ENCODE results near the gene CCDC88B. TPM values are rescaled to one million over a fixed set of nuclear protein-coding genes. Genes with fewer than 3 reads are reported as not detected.
A peak's percentile ranks its signal among the peaks of the same experiment; 100 is the strongest.

The CCDC88B gene
- total and polyA plus RNA-seq, 10 of the 15 experiments (the other 5 are each of a cell fraction or from before 2014, with no cell fraction given) = 0.24 to 66.0 (median 19.2) TPM

DNA sequence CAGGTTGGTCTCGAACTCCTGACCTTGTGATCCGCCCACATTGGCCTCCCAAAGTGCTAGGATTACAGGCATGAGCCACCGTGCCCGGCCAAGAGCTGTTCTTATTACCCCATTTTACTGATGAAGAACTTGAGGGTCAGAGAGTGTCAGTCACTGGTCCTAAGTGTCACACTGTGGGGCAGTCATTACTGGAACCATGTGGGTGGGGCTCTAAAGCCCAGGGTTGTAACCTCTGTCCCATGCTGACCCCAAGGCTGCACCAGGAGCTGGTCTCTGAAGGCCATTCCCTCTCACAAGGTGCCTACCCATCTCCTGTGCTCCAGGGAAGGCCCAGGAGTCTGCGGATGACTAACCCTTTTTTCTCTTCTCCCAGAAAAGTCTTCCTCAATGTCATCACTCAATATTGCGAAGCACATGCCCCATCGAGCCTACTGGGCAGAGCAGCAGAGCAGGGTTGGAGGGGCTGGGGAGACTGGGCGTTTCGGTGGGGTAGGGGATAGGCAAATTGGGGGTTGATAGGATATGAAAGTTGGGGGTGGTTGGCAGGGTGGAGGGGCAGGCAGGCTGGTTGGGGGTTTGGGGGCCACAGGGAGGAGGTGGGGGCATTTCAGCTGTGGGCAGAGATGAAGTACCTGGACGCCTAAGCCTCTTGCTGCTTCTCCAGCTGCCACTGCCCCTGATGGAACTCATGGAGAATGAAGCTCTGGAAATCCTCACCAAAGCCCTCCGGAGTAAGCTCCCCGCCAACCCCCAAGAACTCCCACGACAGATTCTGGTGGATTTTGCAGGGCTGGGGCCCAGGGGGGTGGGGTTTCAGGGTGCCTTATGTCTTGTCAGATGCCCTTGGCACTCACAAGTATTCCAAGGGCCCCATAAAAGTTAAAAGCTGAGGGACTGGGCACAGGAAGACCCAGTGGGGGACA lies 36.6 kb upstream of the CCDC88B start:
- Histone ChIP-seq H3K36me3 (ENCODE audit: control insufficient read depth in 2 of 2, insufficient read depth in 2 of 2, low read length in 1 of 2) (peaks cover 0 to 3% of the 10 kb centered on the region in 2 experiments; a peak in 2 of 4 replicates), H3K4me2 (ENCODE audit: control insufficient read depth, insufficient read depth) (peak overlapping the region; percentile 46), H3K4me3 (peak overlapping the region; percentile 72), H4K20me1 (ENCODE audit: control insufficient read depth, insufficient read depth) (no peaks in the 10 kb centered on the region), H3K27ac (ENCODE audit: control insufficient read depth, insufficient read depth) (peak overlapping the region; percentile 90; the same call in 1 of the 2 replicates), H3K9ac (ENCODE audit: control insufficient read depth, insufficient read depth, low read length) (peak overlapping the region; percentile 81; the same call in 1 of the 2 replicates), H2AFZ (ENCODE audit: control insufficient read depth, low read depth, low read length) (no peak overlapping the region), H3K79me2 (ENCODE audit: control insufficient read depth, insufficient read depth, low read length) (peaks cover 22% of the 10 kb centered on the region), H3K4me1 (ENCODE audit: control insufficient read depth, insufficient read depth, low read length) (peaks cover 27% of the 10 kb centered on the region), H3K9me3 (replicated peaks; ENCODE audit: control insufficient read depth, insufficient read depth, low read length) (no peaks in the 10 kb centered on the region), H3K27me3 (replicated peaks in 1 of 2; ENCODE audit: control insufficient read depth in 2 of 2, insufficient read depth in 2 of 2, low read length in 1 of 2) (peaks cover 5 to 17% of the 10 kb centered on the region in 2 experiments; a peak in 3 of 4 replicates)
- ATAC-seq (no peak), DNase-seq (ENCODE audit: low read depth, low spot score) (no peak), FAIRE-seq (no peak)
- in situ Hi-C loops (cut with MboI) (loop anchor here (5.0 kb wide), 1 partner anchor 101 kb away; no protein-coding TSS in a partner anchor), intact Hi-C loops (cut with micrococcal nuclease; ENCODE audit: unreplicated experiment) (loop anchor here (1.0 to 5.0 kb wide), 3 partner anchors 63 to 631 kb away; partner anchors contain the start of genes ATL3 and FKBP2)
- ChIA-PET CTCF (interaction anchor here (0.7 to 5.8 kb wide), 23 partner anchors 11 to 369 kb away, joined by 3 to 238 read pairs (median 7); partner anchors contain the start of genes BAD, CCDC88B, FERMT3 and GPR137), POLR2A (interaction anchor here (0.6 to 5.8 kb wide), 15 partner anchors 14 to 319 kb away, joined by 3 to 70 read pairs (median 6); partner anchors contain the start of genes BAD, FERMT3, FKBP2 and NUDT22), RAD21 (ENCODE audit: unreplicated experiment) (interaction anchor here (0.9 to 5.8 kb wide), 14 partner anchors 14 to 97 kb away, joined by 3 to 125 read pairs (median 6); partner anchors contain the start of genes FERMT3, FKBP2, GPR137 and NUDT22), SMC1A (ENCODE audit: uncharacterized antibody, unreplicated experiment) (interaction anchor here (0.7 to 5.7 kb wide), 10 partner anchors 14 to 151 kb away, joined by 3 to 98 read pairs (median 6); partner anchors contain the start of genes FERMT3, PRDX5 and TRMT112)
- no TSS peak for BruUV-seq (replicated peaks)
- 62% methylated on average over 13 of the region's 13 CpGs for WGBS (ENCODE audit: insufficient coverage, insufficient replicate concordance, low lambda C conversion rate, missing lambda C conversion rate)
- TF ChIP-seq BHLHE40 (IDR thresholded peaks at IDR 0.05; ENCODE audit: borderline replicate concordance in 1 of 2, low read depth in 2 of 2, low read length in 1 of 2) = no peak

DNA sequence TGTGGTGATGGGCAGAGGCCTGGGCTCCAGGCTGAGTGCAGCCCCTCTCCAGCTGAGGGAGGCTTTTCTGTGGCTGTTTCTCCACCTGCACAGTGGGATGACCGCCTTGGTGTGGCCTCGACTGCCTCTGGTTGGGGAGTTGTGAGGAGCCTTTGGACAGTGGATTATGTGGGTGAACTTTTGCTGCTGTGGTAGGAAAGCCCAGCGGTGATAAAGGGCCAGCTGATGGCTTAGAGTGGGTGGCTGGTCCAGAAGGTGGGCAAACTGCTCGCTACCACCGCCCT lies 36.0 kb upstream of the CCDC88B start:
- Histone ChIP-seq H3K27ac (ENCODE audit: control insufficient read depth, insufficient read depth) (peak overlapping the region; percentile 90), H3K4me3 (peak overlapping the region; percentile 72), H4K20me1 (ENCODE audit: control insufficient read depth, insufficient read depth) (no peaks in the 10 kb centered on the region), H3K79me2 (ENCODE audit: control insufficient read depth, insufficient read depth, low read length) (peaks cover 22% of the 10 kb centered on the region), H3K9me3 (replicated peaks; ENCODE audit: control insufficient read depth, insufficient read depth, low read length) (no peaks in the 10 kb centered on the region), H2AFZ (ENCODE audit: control insufficient read depth, low read depth, low read length) (no peak overlapping the region), H3K27me3 (replicated peaks in 1 of 2; ENCODE audit: control insufficient read depth in 2 of 2, insufficient read depth in 2 of 2, low read length in 1 of 2) (peaks cover 5 to 17% of the 10 kb centered on the region in 2 experiments; a peak in 3 of 4 replicates), H3K4me1 (ENCODE audit: control insufficient read depth, insufficient read depth, low read length) (peaks cover 27% of the 10 kb centered on the region), H3K4me2 (ENCODE audit: control insufficient read depth, insufficient read depth) (peak overlapping the region; percentile 46), H3K36me3 (ENCODE audit: control insufficient read depth in 2 of 2, insufficient read depth in 2 of 2, low read length in 1 of 2) (peaks cover 0 to 3% of the 10 kb centered on the region in 2 experiments; a peak in 2 of 4 replicates), H3K9ac (ENCODE audit: control insufficient read depth, insufficient read depth, low read length) (peak overlapping the region; percentile 81; the same call in 1 of the 2 replicates)
- POLR2A ChIA-PET = interaction anchor here (0.6 to 5.8 kb wide), 17 partner anchors 13 to 319 kb away, joined by 3 to 70 read pairs (median 6); partner anchors contain the start of genes BAD, FERMT3, FKBP2 and NUDT22
- TF ChIP-seq ESRRA (IDR thresholded peaks at IDR 0.05; ENCODE audit: low read length) = no peak
- no peak for TF ChIP-seq RCOR1 (conservative IDR thresholded peaks at IDR 0.05; ENCODE audit: low read depth, low read length)
- TF ChIP-seq EGR1 (IDR thresholded peaks at IDR 0.05; ENCODE audit: borderline replicate concordance in 1 of 2, low read depth in 2 of 2, low read length in 2 of 2) = 0 out of 3 replicates have a peak, but pooled peaks of 1 of the 2 experiments have one; percentile 13
- TF ChIP-seq, protein P1, sequence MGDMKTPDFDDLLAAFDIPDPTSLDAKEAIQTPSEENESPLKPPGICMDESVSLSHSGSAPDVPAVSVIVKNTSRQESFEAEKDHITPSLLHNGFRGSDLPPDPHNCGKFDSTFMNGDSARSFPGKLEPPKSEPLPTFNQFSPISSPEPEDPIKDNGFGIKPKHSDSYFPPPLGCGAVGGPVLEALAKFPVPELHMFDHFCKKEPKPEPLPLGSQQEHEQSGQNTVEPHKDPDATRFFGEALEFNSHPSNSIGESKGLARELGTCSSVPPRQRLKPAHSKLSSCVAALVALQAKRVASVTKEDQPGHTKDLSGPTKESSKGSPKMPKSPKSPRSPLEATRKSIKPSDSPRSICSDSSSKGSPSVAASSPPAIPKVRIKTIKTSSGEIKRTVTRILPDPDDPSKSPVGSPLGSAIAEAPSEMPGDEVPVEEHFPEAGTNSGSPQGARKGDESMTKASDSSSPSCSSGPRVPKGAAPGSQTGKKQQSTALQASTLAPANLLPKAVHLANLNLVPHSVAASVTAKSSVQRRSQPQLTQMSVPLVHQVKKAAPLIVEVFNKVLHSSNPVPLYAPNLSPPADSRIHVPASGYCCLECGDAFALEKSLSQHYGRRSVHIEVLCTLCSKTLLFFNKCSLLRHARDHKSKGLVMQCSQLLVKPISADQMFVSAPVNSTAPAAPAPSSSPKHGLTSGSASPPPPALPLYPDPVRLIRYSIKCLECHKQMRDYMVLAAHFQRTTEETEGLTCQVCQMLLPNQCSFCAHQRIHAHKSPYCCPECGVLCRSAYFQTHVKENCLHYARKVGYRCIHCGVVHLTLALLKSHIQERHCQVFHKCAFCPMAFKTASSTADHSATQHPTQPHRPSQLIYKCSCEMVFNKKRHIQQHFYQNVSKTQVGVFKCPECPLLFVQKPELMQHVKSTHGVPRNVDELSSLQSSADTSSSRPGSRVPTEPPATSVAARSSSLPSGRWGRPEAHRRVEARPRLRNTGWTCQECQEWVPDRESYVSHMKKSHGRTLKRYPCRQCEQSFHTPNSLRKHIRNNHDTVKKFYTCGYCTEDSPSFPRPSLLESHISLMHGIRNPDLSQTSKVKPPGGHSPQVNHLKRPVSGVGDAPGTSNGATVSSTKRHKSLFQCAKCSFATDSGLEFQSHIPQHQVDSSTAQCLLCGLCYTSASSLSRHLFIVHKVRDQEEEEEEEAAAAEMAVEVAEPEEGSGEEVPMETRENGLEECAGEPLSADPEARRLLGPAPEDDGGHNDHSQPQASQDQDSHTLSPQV (IDR thresholded peaks at IDR 0.05) = no peak
- TF ChIP-seq EP300 (IDR thresholded peaks at IDR 0.05; ENCODE audit: borderline replicate concordance in 1 of 2, control insufficient read depth in 1 of 2, low read depth in 2 of 2, low read length in 2 of 2) = no peak
- CTCF ChIA-PET = interaction anchor here (0.8 to 5.8 kb wide), 26 partner anchors 13 to 346 kb away, joined by 3 to 238 read pairs (median 6); partner anchors contain the start of genes BAD, CCDC88B, FERMT3 and GPR137
- intact Hi-C loops (cut with micrococcal nuclease; ENCODE audit: unreplicated experiment) = loop anchor here (1.0 to 5.0 kb wide), 3 partner anchors 63 to 632 kb away; partner anchors contain the start of genes ATL3 and FKBP2
- WGBS (ENCODE audit: insufficient coverage, insufficient replicate concordance, low lambda C conversion rate, missing lambda C conversion rate) = 9% methylated on average over 5 of the region's 5 CpGs
- ATAC-seq (no peak), DNase-seq (ENCODE audit: low read depth, low spot score) (no peak), FAIRE-seq (no peak)
- BruUV-seq (replicated peaks) = no TSS peak
- SMC1A ChIA-PET (ENCODE audit: uncharacterized antibody, unreplicated experiment) = interaction anchor here (0.7 to 5.7 kb wide), 9 partner anchors 14 to 151 kb away, joined by 3 to 98 read pairs (median 7); partner anchors contain the start of genes FERMT3, FKBP2, PRDX5 and TRMT112
- in situ Hi-C loops (cut with MboI) = loop anchor here (5.0 kb wide), 1 partner anchor 102 kb away; no protein-coding TSS in a partner anchor
- RAD21 ChIA-PET (ENCODE audit: unreplicated experiment) = interaction anchor here (0.9 to 5.8 kb wide), 13 partner anchors 14 to 97 kb away, joined by 3 to 125 read pairs (median 7); partner anchors contain the start of genes FERMT3, FKBP2, GPR137 and NUDT22
